Activated naive CD4-positive, alpha-beta T cell treated with anti-CD3 and anti-CD28 coated beads for 36 hours (primary cell): ENCODE results near the gene UBE2R2. TPM values are rescaled to one million over a fixed set of nuclear protein-coding genes. Genes with fewer than 3 reads are reported as not detected.
A peak's percentile ranks its signal among the peaks of the same experiment; 100 is the strongest.

ENCODE experiments used
- CTCF ChIA-PET: fragments of 350-600 bp; sonication (Branson Sonifier 250); formaldehyde crosslinking; loops from one replicate; lab custom pipeline; 2021; ENCODE audit warnings: antibody characterized with exemption; lab: Charles Lee
- DNase-seq: peaks from one replicate; pipeline ENCODE4 v3.0.0-alpha.2; 2020
- H3K27ac Mint-ChIP-seq: one replicate; pipeline ENCODE4 v1.8.0; 2021; ENCODE audit warnings: mild to moderate bottlenecking, mixed read lengths
- H3K27me3 Mint-ChIP-seq: one replicate; pipeline ENCODE4 v1.8.0; 2021; ENCODE audit warnings: low read depth, mixed read lengths
- H3K36me3 Mint-ChIP-seq: one replicate; pipeline ENCODE4 v1.8.0; 2021; ENCODE audit warnings: low read depth, mixed read lengths
- H3K4me1 Mint-ChIP-seq: one replicate; pipeline ENCODE4 v1.8.0; 2021; ENCODE audit warnings: low read depth, mixed read lengths
- H3K4me3 Mint-ChIP-seq: one replicate; pipeline ENCODE4 v1.8.0; 2021; ENCODE audit warnings: mild to moderate bottlenecking, moderate library complexity, mixed read lengths
- H3K9me3 Mint-ChIP-seq: one replicate; pipeline ENCODE4 v1.8.0; 2021; ENCODE audit warnings: mixed read lengths
- intact Hi-C: fragments of 100-400 bp; cut with micrococcal nuclease; formaldehyde crosslinking; loops from one replicate; pipeline ENCODE4 v1.15.1; 2023
- total RNA-seq, 2 experiments: library from RNA; stranded (reverse); gene quantifications; one replicate each; pipeline ENCODE4 v1.2.3, GENCODE V29; 2021

Gene UBE2R2
- total RNA-seq, 2 experiments from 2014 or later: 44.2 to 46.9 TPM

DNA sequence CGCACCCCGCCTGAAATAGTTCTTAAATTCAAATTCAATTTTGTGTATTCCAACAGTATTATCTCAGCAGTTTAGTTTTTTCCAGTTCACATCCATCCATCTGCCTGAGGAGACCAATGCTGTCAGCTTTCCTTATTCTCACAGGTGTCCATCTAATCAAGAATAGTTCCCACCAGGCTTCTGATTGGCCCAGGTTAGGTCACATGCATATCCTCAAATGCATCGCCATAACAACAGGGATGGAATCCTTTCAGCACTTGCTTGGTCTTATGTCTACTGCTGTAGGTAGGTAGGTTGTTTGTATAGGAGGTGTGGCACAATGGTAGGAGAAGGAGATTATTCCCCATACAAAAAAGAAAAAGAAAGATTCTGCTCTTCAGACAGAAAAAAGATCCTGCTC, 91.2 kb downstream of the UBE2R2 start:
- Mint-ChIP-seq H3K4me1 (peaks cover 15% of the 10 kb centered on the region), H3K36me3 (peaks cover 22% of the 10 kb centered on the region), H3K27ac (no peak overlapping the region), H3K27me3 (no peaks in the 10 kb centered on the region), H3K9me3 (no peaks in the 10 kb centered on the region), H3K4me3 (no peak overlapping the region)
- CTCF ChIA-PET: no interaction called here
- intact Hi-C loops: no loop called here
- no peak for DNase-seq

DNA sequence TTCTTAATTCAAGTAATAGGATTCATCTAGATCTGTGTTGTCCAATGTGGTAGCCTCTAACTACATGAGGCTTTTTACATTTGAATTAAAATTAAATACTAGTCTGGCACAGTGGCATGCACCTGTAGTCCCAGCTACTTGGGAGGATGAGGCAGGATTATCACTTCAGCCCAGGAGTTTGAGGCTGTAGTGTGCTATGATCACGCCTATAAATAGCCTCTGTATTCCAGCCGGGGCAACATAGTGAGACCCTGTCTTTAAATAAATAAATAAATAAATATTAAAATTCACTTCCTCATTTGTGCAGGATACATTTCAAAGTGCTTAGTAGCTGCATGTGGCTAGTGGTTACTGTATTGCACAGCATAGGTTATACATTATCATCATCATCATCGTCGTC, 91.8 kb downstream of the UBE2R2 start:
- no peaks in the 10 kb centered on the region for H3K27me3 Mint-ChIP-seq
- H3K9me3 Mint-ChIP-seq: no peaks in the 10 kb centered on the region
- H3K4me3 Mint-ChIP-seq: no peak overlapping the region
- CTCF ChIA-PET: no interaction called here
- H3K4me1 Mint-ChIP-seq: peaks cover 9% of the 10 kb centered on the region
- intact Hi-C loops: no loop called here
- no peak for DNase-seq
- H3K36me3 Mint-ChIP-seq: peaks cover 21% of the 10 kb centered on the region
- H3K27ac Mint-ChIP-seq: no peak overlapping the region

DNA sequence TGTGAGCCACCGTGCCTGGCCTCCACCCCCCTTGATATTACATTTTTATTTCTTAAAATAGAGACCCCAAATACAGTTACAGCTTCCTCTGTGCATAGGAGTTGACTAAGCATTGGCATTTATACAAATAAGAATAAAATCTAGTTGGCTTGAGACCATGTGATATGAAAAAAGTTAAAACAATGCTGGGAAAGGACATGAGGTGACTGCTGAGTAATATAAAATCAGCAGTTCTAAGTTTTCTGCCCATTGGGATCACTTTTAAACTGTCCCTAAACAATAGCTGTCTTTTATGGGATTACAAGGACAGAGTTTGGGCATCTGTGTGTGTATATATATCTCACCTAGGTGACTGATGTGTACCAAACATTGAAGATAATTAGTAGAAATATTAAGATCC, 96.6 kb downstream of the UBE2R2 start:
- Mint-ChIP-seq H3K9me3 (no peaks in the 10 kb centered on the region), H3K27me3 (no peaks in the 10 kb centered on the region), H3K4me1 (no peaks in the 10 kb centered on the region), H3K27ac (peak overlapping the region; percentile 24), H3K4me3 (no peak overlapping the region), H3K36me3 (peaks cover 14% of the 10 kb centered on the region)
- intact Hi-C loops: no loop called here
- no peak for DNase-seq
- CTCF ChIA-PET: interaction anchor here (0.6 to 3.1 kb wide), 3 partner anchors 11 to 160 kb away, joined by 3 to 21 read pairs (median 4); no protein-coding TSS in a partner anchor

DNA sequence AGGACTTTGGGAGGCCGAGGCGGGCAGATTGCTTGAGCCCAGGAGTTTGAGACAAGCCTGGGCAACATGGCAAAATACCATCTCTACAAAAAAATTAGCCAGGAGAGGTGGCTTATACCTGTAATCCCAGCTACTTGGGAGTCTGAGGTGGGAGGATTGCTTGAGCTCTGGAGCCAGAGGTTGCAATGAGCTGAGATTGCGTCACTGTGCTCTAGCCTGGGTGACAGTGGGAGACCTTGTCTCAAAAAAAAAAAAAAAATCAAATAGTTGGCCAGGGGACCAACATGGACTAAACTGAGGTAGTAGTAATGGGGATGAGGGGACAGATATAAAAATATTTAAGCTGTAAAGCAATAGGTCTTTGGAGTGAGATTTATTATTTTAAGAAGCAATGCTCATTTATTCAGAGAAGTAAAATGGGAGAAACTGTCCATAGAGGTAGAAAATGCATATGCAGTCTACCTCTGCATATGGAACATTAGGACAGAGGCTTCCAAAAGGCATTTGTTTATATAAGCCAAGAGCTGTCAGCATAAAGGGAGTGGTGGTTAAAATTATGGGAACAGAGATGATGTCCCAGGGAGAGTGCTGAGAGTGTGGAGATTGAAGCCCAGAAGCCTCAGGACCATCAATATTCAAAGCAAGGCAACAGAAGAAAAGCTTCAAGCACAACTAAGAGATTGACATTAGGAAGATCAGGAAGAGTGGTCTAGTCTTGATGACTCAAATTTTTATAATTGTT, 98.1 kb downstream of the UBE2R2 start:
- H3K4me3 Mint-ChIP-seq: no peak overlapping the region
- intact Hi-C loops: no loop called here

DNA sequence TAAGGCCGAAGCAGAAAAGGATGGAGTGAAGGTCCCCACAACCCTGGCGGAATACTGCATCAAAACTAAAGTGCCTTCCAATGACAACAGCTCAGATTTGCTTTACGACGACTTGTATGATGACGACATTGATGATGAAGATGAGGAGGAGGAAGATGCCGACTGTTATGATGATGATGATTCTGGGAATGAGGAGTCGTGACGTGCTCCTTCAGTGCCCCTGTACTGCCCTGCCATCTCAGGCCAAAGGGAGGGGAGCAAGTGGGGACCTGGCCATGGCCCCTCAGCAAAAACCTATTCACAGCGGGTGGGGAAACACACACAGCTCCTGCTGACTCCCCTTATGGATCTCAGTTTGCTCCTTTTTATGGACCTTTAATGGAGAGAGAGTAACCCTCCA, 100.1 kb downstream of the UBE2R2 start:
- no peak overlapping the region for H3K4me3 Mint-ChIP-seq
- CTCF ChIA-PET: interaction anchor here (1.1 kb wide), 1 partner anchor 139 kb away, joined by 3 read pairs; no protein-coding TSS in a partner anchor

More for the DNA sequence above, 98.1 kb downstream of the UBE2R2 start:
- H3K27ac Mint-ChIP-seq: peak overlapping the region; percentile 59
- no peaks in the 10 kb centered on the region for H3K4me1 Mint-ChIP-seq
- H3K27me3 Mint-ChIP-seq: no peaks in the 10 kb centered on the region
- peaks cover 14% of the 10 kb centered on the region for H3K36me3 Mint-ChIP-seq
- no peaks in the 10 kb centered on the region for H3K9me3 Mint-ChIP-seq
- DNase-seq: no peak
- CTCF ChIA-PET: interaction anchor here (0.6 to 3.1 kb wide), 3 partner anchors 9 to 346 kb away, joined by 3 to 21 read pairs (median 3); no protein-coding TSS in a partner anchor

DNA sequence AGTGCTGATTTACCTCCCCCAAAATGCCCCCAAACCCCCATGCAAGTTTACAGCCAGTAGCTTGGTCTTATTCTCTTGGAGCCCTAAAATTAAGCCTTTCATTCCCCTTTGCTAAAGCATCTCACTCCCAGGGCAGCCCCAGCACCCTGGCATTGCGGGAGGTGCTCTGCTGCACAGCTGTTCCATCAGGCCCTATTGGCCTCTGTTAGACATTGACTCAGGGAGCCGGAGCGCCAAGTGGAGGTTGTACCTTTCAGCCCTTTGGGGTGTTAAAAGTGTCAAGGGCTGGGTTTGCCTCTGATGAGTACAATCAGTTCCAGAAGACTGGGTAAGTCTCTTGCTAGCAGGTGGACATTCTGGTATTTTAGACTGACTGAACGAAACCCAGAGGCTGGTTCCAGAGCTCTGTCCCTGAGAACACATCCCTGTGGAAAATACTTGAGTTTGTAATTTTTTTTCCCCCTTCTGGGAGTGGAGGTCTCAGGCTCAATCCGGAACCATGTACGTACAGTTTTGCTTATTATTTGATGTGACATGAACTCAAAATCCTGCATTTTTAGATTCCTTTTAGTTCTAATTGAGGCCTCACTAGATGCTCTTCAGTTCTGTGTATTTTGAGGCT, 102.4 kb downstream of the UBE2R2 start:
- no peak for DNase-seq
- Mint-ChIP-seq H3K9me3 (no peaks in the 10 kb centered on the region), H3K27me3 (no peaks in the 10 kb centered on the region), H3K36me3 (peaks cover 15% of the 10 kb centered on the region), H3K4me3 (no peak overlapping the region), H3K4me1 (no peaks in the 10 kb centered on the region), H3K27ac (peak overlapping the region; percentile 53)
- intact Hi-C loops: no loop called here
- CTCF ChIA-PET: interaction anchor here (0.5 to 1.7 kb wide), 3 partner anchors 39 to 183 kb away, joined by 3 to 5 read pairs (median 4); no protein-coding TSS in a partner anchor

More for the DNA sequence above, 100.1 kb downstream of the UBE2R2 start:
- Mint-ChIP-seq H3K9me3 (no peaks in the 10 kb centered on the region), H3K27ac (no peak overlapping the region), H3K27me3 (no peaks in the 10 kb centered on the region), H3K4me1 (no peaks in the 10 kb centered on the region), H3K36me3 (peaks cover 17% of the 10 kb centered on the region)
- no peak for DNase-seq
- intact Hi-C loops: no loop called here

DNA sequence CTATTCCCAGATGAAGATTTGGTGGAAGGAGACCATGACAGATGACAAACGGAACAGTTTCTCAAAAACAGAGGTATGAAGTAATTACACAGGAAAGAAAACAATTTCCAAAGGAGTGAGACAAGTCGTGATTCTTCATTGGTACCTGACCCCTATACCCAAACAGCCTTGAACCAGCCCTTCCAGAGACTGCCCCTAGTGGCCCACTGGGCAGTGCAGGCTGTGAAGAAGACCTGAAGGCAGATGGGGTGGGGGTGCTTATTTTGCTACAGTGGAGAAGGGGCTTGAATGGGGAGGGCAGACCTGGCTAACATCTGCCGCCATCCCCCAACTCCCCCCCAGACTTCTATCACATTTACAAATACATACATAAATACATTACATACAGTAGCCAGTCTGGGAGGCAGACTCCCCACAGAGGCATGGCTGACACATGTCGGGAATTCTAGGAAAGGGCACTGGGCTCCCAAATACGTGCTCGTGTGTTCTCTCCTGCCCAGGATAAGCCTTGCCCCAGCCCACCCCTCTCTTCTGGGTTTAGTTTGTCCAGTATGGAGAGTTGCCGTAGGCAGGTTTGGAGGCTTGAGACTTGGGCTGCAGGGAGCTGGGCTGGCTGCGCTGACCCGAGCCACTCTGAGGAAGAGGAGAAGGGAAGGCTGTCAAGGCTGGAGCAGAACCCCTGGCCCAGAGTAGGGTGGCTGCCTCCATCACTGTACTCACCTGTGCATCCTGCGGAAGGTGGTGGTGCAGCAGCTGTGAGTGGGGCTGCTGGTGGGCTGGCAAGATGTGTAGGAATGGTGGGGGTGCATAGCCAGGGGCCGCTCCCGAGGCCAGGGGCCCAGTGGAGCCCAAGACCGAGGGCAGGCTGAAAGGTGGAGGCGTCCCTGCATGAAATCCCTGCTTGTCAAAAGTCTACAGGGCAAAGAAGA, 105.3 kb downstream of the UBE2R2 start:
- peaks cover 18% of the 10 kb centered on the region for H3K36me3 Mint-ChIP-seq

DNA sequence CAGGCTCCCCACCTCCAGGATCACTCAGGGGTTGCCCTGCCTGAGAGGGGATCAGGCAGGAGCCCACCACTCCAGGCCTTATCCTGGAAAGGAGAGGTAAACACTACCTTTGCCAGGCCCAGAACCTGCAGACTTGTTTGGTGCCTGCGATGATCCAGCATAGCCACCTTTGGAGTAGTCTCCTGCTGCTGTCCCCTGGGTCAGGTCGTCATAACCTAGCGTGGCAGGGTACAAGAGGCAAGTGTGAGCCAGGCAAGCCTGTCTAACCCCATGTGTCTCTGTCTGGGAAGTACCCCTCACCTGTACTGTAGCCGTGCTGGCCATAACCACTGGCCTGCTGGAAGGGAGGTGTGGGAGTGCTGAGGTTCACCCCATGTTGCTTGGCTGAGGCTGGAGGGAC, 106.1 kb downstream of the UBE2R2 start:
- CTCF ChIA-PET: interaction anchor here (0.9 to 5.3 kb wide), 4 partner anchors 9 to 151 kb away, joined by 3 to 21 read pairs (median 11); no protein-coding TSS in a partner anchor
- no peak for DNase-seq
- Mint-ChIP-seq H3K27me3 (no peaks in the 10 kb centered on the region), H3K9me3 (no peaks in the 10 kb centered on the region), H3K4me1 (no peaks in the 10 kb centered on the region), H3K27ac (no peak overlapping the region), H3K4me3 (no peak overlapping the region), H3K36me3 (peaks cover 14% of the 10 kb centered on the region)
- intact Hi-C loops: no loop called here

More for the DNA sequence above, 105.3 kb downstream of the UBE2R2 start:
- Mint-ChIP-seq H3K27ac (peak overlapping the region; percentile 6), H3K4me1 (no peaks in the 10 kb centered on the region), H3K27me3 (no peaks in the 10 kb centered on the region), H3K9me3 (no peaks in the 10 kb centered on the region), H3K4me3 (no peak overlapping the region)
- peak; percentile 48 for DNase-seq
- intact Hi-C loops: loop anchor here (1.0 kb wide), 1 partner anchor 109 kb away; no protein-coding TSS in a partner anchor
- CTCF ChIA-PET: interaction anchor here (1.6 to 5.3 kb wide), 4 partner anchors 8 to 152 kb away, joined by 4 to 21 read pairs (median 9); no protein-coding TSS in a partner anchor

DNA sequence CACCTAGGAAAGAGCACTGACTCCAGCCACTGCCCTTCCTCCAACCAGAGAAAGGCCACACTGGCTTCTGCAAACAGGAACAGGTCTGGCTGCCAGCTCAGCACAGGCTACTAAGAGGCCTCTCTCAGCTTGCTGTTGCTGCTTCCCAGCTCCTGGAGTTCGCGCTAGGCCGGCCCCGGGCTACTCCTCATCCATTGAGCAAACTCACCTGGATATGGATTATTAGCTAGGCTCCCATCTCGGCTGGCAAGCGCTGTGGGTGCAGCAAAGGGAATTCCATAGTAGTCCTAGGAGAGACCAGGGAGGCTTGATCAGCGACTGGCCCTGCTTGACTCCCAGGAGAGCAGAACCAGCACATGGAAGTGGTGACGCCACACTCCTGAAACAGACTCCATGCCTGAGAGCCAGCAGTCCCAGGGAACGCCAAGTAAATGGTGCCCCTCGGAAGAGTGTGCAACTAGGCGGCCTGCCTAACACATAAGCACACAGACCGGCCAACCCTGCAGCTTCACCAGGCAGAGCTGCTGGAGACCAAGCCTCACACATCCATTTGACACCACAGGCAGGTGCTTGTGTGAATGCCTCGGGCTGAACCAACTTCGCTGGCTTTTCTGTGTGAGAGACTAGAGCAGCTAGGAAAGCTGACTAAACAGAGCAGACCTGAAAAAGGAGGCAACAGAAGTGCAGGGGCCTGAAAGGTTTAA, 107.2 kb downstream of the UBE2R2 start:
- Mint-ChIP-seq H3K27me3 (no peaks in the 10 kb centered on the region), H3K9me3 (no peaks in the 10 kb centered on the region), H3K4me1 (no peaks in the 10 kb centered on the region), H3K4me3 (no peak overlapping the region), H3K27ac (no peak overlapping the region), H3K36me3 (peaks cover 13% of the 10 kb centered on the region)
- DNase-seq: no peak
- CTCF ChIA-PET: interaction anchor here (0.8 to 5.3 kb wide), 6 partner anchors 10 to 328 kb away, joined by 3 to 21 read pairs (median 4); no protein-coding TSS in a partner anchor
- intact Hi-C loops: no loop called here

DNA sequence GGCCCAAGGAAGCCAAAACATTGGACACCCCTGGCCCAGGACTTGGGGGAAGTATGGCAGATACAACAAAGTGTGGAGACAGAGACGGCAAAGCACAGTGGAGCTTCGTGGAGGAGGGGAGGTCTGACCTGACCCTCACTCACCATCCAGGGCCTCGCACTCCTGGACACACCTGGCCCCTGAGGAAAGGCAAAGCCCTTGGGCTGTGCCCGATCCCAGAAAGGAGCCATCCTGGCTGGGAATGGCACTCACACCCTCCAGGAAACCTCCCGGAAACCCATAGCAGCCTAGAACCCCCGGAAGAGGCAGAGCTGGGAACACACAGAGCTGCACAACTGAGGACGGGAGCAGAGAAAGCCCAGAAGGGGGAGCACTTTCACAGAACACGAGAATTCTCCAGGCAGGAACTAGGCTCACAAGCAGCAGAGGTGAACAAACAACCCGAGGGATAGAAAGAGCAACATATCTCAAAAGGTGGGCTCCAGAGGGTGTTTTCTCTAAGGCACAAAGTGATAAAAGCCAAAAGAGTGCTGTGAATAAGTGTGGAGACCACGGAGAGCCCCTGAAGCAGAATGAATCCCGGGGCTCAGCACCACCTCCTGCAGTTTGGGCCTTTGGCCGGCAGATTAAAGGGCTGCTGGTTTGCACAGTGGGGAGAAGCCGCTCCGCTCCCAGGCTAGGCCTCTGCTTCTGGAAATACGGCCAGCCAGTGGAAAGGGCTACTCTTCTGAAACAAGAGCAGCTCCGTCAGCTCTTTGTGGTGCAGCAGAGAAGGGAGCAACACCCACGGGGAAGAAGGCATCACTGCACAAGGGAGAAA, 108.2 kb downstream of the UBE2R2 start:
- peak; percentile 48 for DNase-seq
- intact Hi-C loops: loop anchor here (1.0 to 5.0 kb wide), 2 partner anchors 147 to 454 kb away; no protein-coding TSS in a partner anchor
- no peaks in the 10 kb centered on the region for H3K27me3 Mint-ChIP-seq
- peaks cover 12% of the 10 kb centered on the region for H3K36me3 Mint-ChIP-seq
- H3K4me3 Mint-ChIP-seq: no peak overlapping the region
- CTCF ChIA-PET: interaction anchor here (0.6 to 5.3 kb wide), 8 partner anchors 11 to 327 kb away, joined by 3 to 21 read pairs (median 4); no protein-coding TSS in a partner anchor
- H3K4me1 Mint-ChIP-seq: no peaks in the 10 kb centered on the region
- H3K27ac Mint-ChIP-seq: no peak overlapping the region
- no peaks in the 10 kb centered on the region for H3K9me3 Mint-ChIP-seq
